Activated T-cell treated with anti-CD3 and anti-CD28 coated beads, Interleukin-2, amount 50 U/mL, for 24 hours (primary cell): ENCODE results near the gene KRT17.
"Not testable (repeated sequence)": the region's sequence is repeated elsewhere in the genome, so short reads cannot be mapped to it uniquely, and the experiment has no call there.

Experiments
- DNase-seq: peaks from one replicate; pipeline ENCODE4 v3.0.0-alpha.2; 2020
- H3K27ac Mint-ChIP-seq: 2 replicates; pipeline ENCODE4 v1.8.0; 2020; ENCODE audit warnings: mild to moderate bottlenecking, mixed read lengths
- H3K27me3 Mint-ChIP-seq: 2 replicates; pipeline ENCODE4 v1.8.0; 2020; ENCODE audit warnings: mixed read lengths
- H3K36me3 Mint-ChIP-seq: 2 replicates; pipeline ENCODE4 v1.8.0; 2020; ENCODE audit warnings: low read depth, mixed read lengths
- H3K4me1 Mint-ChIP-seq: 2 replicates; pipeline ENCODE4 v1.8.0; 2020; ENCODE audit warnings: low read depth, mixed read lengths
- H3K4me3 Mint-ChIP-seq: 2 replicates; pipeline ENCODE4 v1.8.0; 2020; ENCODE audit warnings: mild to moderate bottlenecking, moderate library complexity, mixed read lengths
- H3K9me3 Mint-ChIP-seq: 2 replicates; pipeline ENCODE4 v1.8.0; 2020; ENCODE audit warnings: mixed read lengths

The KRT17 gene

GRCh38 chr17:41620583-41621434 lies 3.6 kb downstream of the KRT17 start:
- no peaks in the 10 kb centered on the region for H3K27me3 Mint-ChIP-seq
- H3K4me1 Mint-ChIP-seq: no peaks in the 10 kb centered on the region
- H3K36me3 Mint-ChIP-seq: no peaks in the 10 kb centered on the region
- H3K9me3 Mint-ChIP-seq: no peaks in the 10 kb centered on the region
- no peak for DNase-seq
- no peak overlapping the region for H3K4me3 Mint-ChIP-seq
- H3K27ac Mint-ChIP-seq: no peak overlapping the region

GRCh38 chr17:41619927-41620582 lies 4.3 kb downstream of the KRT17 start:
- not testable (repeated sequence) for DNase-seq, H3K9me3 Mint-ChIP-seq, H3K4me3 Mint-ChIP-seq, H3K27me3 Mint-ChIP-seq, H3K36me3 Mint-ChIP-seq, H3K4me1 Mint-ChIP-seq, H3K27ac Mint-ChIP-seq

- Mint-ChIP-seq H3K27ac (no peak overlapping the region), H3K27me3 (peaks cover 7% of the 10 kb centered on the region), H3K36me3 (no peaks in the 10 kb centered on the region), H3K4me1 (no peaks in the 10 kb centered on the region), H3K9me3 (no peaks in the 10 kb centered on the region), H3K4me3 (no peak overlapping the region)
- DNase-seq: no peak
Observed at GRCh38 chr17:41619036-41619926, 5.1 kb downstream of the KRT17 start.

- Mint-ChIP-seq H3K4me1 (no peaks in the 10 kb centered on the region), H3K27me3 (peaks cover 7% of the 10 kb centered on the region), H3K4me3 (no peak overlapping the region), H3K27ac (no peak overlapping the region), H3K9me3 (no peaks in the 10 kb centered on the region), H3K36me3 (no peaks in the 10 kb centered on the region)
- DNase-seq: no peak
Observed at GRCh38 chr17:41618341-41619035, 5.9 kb downstream of the KRT17 start.

- DNase-seq: no peak
- no peak overlapping the region for H3K27ac Mint-ChIP-seq
- peaks cover 7% of the 10 kb centered on the region for H3K27me3 Mint-ChIP-seq
- H3K4me1 Mint-ChIP-seq: no peaks in the 10 kb centered on the region
- H3K9me3 Mint-ChIP-seq: no peaks in the 10 kb centered on the region
- H3K36me3 Mint-ChIP-seq: no peaks in the 10 kb centered on the region
- H3K4me3 Mint-ChIP-seq: no peak overlapping the region
Observed at GRCh38 chr17:41617698-41618097, 6.7 kb downstream of the KRT17 start.

- H3K27ac Mint-ChIP-seq: no peak overlapping the region
- no peak for DNase-seq
- no peak overlapping the region for H3K4me3 Mint-ChIP-seq
- H3K9me3 Mint-ChIP-seq: no peaks in the 10 kb centered on the region
- no peaks in the 10 kb centered on the region for H3K4me1 Mint-ChIP-seq
- no peaks in the 10 kb centered on the region for H3K36me3 Mint-ChIP-seq
- peaks cover 7% of the 10 kb centered on the region for H3K27me3 Mint-ChIP-seq
Observed at GRCh38 chr17:41617136-41617535, 7.2 kb downstream of the KRT17 start.

- H3K27ac Mint-ChIP-seq, H3K4me1 Mint-ChIP-seq, DNase-seq, H3K36me3 Mint-ChIP-seq, H3K27me3 Mint-ChIP-seq, H3K9me3 Mint-ChIP-seq, H3K4me3 Mint-ChIP-seq: not testable (repeated sequence)
Observed at GRCh38 chr17:41616486-41616885, 7.9 kb downstream of the KRT17 start.

GRCh38 chr17:41615454-41615853 lies 8.9 kb downstream of the KRT17 start:
- no peaks in the 10 kb centered on the region for H3K9me3 Mint-ChIP-seq
- no peak for DNase-seq
- peaks cover 12% of the 10 kb centered on the region for H3K27me3 Mint-ChIP-seq
- no peak overlapping the region for H3K27ac Mint-ChIP-seq
- H3K36me3 Mint-ChIP-seq: no peaks in the 10 kb centered on the region
- no peaks in the 10 kb centered on the region for H3K4me1 Mint-ChIP-seq
- no peak overlapping the region for H3K4me3 Mint-ChIP-seq

GRCh38 chr17:41614767-41615166 lies 9.6 kb downstream of the KRT17 start:
- H3K4me3 Mint-ChIP-seq, H3K9me3 Mint-ChIP-seq, DNase-seq, H3K27ac Mint-ChIP-seq, H3K36me3 Mint-ChIP-seq, H3K4me1 Mint-ChIP-seq: not testable (repeated sequence)
- H3K27me3 Mint-ChIP-seq: peaks cover 18% of the 10 kb centered on the region

- Mint-ChIP-seq H3K27ac (no peak overlapping the region), H3K4me3 (no peak overlapping the region), H3K9me3 (no peaks in the 10 kb centered on the region), H3K4me1 (no peaks in the 10 kb centered on the region), H3K27me3 (peaks cover 19% of the 10 kb centered on the region), H3K36me3 (no peaks in the 10 kb centered on the region)
- no peak for DNase-seq
Observed at GRCh38 chr17:41614098-41614497, 10.3 kb downstream of the KRT17 start.

GRCh38 chr17:41613277-41614082 lies 10.9 kb downstream of the KRT17 start:
- H3K9me3 Mint-ChIP-seq: no peaks in the 10 kb centered on the region
- H3K4me1 Mint-ChIP-seq: no peaks in the 10 kb centered on the region
- no peaks in the 10 kb centered on the region for H3K36me3 Mint-ChIP-seq
- H3K4me3 Mint-ChIP-seq: no peak overlapping the region
- peaks cover 23% of the 10 kb centered on the region for H3K27me3 Mint-ChIP-seq
- H3K27ac Mint-ChIP-seq: no peak overlapping the region
- DNase-seq: no peak

GRCh38 chr17:41612376-41613160 lies 11.8 kb downstream of the KRT17 start, which contains the start of gene KRT16:
Gene KRT16, minus strand, starts transcription at chr17:41612767. Its CDS starts 79 bp downstream, at chr17:41612688.
- H3K4me1 Mint-ChIP-seq, H3K9me3 Mint-ChIP-seq, H3K4me3 Mint-ChIP-seq, DNase-seq, H3K36me3 Mint-ChIP-seq, H3K27ac Mint-ChIP-seq: not testable (repeated sequence)
- peaks cover 23% of the 10 kb centered on the region for H3K27me3 Mint-ChIP-seq
